HFFc6 (cell line): Measurements from ENCODE around the gene CDC25A. TPM values are rescaled to one million over a fixed set of nuclear protein-coding genes. Genes with fewer than 3 reads are reported as not detected.

Experiments used
- DNase-seq: peaks from one replicate; pipeline ENCODE4 v3.0.0-alpha.2; 2018
- H3K27ac Mint-ChIP-seq: 2 replicates; pipeline ENCODE4 v1.8.0; 2020; ENCODE audit warnings: mild to moderate bottlenecking, mixed read lengths
- H3K27me3 Mint-ChIP-seq: 2 replicates; pipeline ENCODE4 v1.8.0; 2021; ENCODE audit warnings: mild to moderate bottlenecking, moderate library complexity, mixed read lengths; ENCODE audit not compliant: insufficient read depth
- H3K36me3 Mint-ChIP-seq: 2 replicates; pipeline ENCODE4 v1.8.0; 2021; ENCODE audit warnings: low read depth, mixed read lengths
- H3K4me1 Mint-ChIP-seq: 2 replicates; pipeline ENCODE4 v1.8.0; 2020; ENCODE audit warnings: low read depth, mixed read lengths
- H3K4me3 Mint-ChIP-seq: 2 replicates; pipeline ENCODE4 v1.8.0; 2020; ENCODE audit warnings: mild to moderate bottlenecking, moderate library complexity, mixed read lengths
- H3K9me3 Mint-ChIP-seq: 2 replicates; pipeline ENCODE4 v1.8.0; 2020; ENCODE audit warnings: mild to moderate bottlenecking, mixed read lengths
- total RNA-seq, 6 experiments: library from RNA; stranded (reverse); fragmentation: NEBNext Ultra II Directional; extraction: Animal tissue kit (Norgen Biotek cat#: 25700); gene quantifications; 2 replicates in 1 of 6; 3 replicates in 5 of 6; pipeline ENCODE4 v1.2.3, GENCODE V29; 2021
- TF ChIP-seq, protein P1 (sequence below): fragments of 200-600 bp; sonication (generic); IDR thresholded peaks from 2 replicates; pipeline ENCODE4 v1.5.0; 2021; ENCODE audit warnings: antibody characterized with exemption, mild to moderate bottlenecking

Gene CDC25A
- total RNA-seq, 6 experiments from 2014 or later = 5.4 to 12.4 (median 10.0) TPM

DNA sequence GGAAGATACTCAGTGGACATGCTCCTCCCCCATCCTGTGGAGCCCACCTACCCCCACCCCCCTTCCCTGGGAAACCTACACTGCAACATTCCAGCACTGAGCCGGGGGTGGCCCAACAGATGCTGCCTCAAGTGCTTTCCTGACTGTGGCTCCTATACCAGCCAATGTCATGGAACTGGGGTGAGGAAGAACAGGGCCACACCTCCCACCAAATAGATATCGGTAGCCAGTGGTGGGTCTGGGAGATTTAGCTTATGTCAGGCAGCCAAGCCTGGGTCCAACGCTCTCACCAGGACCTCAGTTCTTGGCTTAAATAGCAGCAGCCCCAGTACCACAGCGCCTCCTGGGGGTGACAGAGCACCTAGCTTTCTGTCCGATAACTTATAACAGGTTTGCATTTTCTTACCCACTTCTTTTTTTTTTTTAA is 30.3 kb downstream of the CDC25A start:
- peak; percentile 49 for DNase-seq
- TF ChIP-seq, protein P1, sequence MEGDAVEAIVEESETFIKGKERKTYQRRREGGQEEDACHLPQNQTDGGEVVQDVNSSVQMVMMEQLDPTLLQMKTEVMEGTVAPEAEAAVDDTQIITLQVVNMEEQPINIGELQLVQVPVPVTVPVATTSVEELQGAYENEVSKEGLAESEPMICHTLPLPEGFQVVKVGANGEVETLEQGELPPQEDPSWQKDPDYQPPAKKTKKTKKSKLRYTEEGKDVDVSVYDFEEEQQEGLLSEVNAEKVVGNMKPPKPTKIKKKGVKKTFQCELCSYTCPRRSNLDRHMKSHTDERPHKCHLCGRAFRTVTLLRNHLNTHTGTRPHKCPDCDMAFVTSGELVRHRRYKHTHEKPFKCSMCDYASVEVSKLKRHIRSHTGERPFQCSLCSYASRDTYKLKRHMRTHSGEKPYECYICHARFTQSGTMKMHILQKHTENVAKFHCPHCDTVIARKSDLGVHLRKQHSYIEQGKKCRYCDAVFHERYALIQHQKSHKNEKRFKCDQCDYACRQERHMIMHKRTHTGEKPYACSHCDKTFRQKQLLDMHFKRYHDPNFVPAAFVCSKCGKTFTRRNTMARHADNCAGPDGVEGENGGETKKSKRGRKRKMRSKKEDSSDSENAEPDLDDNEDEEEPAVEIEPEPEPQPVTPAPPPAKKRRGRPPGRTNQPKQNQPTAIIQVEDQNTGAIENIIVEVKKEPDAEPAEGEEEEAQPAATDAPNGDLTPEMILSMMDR = peak; percentile 90
- peaks cover 2% of the 10 kb centered on the region; the same call in 1 of the 2 replicates for H3K27me3 Mint-ChIP-seq
- H3K4me1 Mint-ChIP-seq = peaks cover 44% of the 10 kb centered on the region
- peaks cover 9% of the 10 kb centered on the region; the same call in 1 of the 2 replicates for H3K36me3 Mint-ChIP-seq
- no peak overlapping the region for H3K4me3 Mint-ChIP-seq
- H3K9me3 Mint-ChIP-seq = no peaks in the 10 kb centered on the region
- H3K27ac Mint-ChIP-seq = peak overlapping the region; percentile 78

DNA sequence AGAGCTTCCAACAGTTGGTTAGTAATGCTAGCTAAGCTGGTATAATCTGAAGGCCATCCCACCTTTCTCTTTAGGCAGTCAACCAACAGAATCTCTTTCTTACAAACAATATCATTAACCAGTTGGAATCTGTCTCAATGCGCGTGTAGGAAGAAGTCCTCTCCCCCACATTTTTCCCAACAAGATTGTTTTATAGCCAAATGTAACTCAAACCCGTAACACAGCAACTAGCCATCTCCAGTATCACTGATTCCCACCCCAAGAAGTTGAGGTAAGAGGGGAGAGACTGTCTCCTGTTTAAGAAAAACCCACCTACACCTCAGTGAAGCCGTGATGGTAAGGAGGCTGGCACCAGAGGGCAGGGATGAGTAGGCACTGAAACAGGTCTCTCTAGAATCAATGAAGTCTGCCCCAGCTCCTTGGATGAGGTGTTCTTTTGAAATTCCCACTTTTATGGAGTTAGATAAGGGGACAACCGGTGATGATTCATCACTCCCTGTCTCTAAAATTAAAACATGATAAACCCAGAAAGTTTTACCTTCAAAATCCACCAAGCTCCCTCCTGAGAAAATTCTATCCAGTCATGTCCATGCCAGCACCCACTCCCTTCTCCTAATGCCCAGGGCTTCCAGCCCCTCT is 30.9 kb downstream of the CDC25A start:
- TF ChIP-seq, protein P1 = no peak
- Mint-ChIP-seq H3K36me3 (peaks cover 9% of the 10 kb centered on the region; the same call in 1 of the 2 replicates), H3K9me3 (no peaks in the 10 kb centered on the region), H3K4me3 (no peak overlapping the region; the same call in 1 of the 2 replicates), H3K4me1 (peaks cover 46% of the 10 kb centered on the region), H3K27me3 (peaks cover 2% of the 10 kb centered on the region; the same call in 1 of the 2 replicates), H3K27ac (peak overlapping the region; percentile 78)
- peak; percentile 49 for DNase-seq

DNA sequence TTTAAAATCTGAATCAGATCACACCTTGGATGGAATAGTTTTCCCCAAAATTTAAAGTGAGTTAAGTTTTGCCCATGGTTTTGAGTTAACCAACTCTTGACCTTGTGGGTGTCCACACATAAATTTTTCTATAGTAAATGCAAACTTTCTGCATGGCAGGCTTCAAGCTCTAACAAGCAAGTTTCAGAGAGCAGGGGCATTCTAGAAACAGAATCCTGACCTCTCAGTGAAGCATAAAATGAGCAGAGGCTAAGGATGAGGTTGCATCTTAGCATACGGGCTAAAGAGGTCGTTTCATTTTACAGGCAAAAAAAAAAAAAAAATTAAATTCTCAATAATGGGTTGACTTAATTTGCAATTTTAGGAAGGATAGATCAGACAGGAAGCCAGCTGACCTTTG is 32.1 kb downstream of the CDC25A start:
- Mint-ChIP-seq H3K4me3 (no peak overlapping the region), H3K36me3 (no peaks in the 10 kb centered on the region; the same call in 1 of the 2 replicates)
- TF ChIP-seq, protein P1 = no peak

DNA sequence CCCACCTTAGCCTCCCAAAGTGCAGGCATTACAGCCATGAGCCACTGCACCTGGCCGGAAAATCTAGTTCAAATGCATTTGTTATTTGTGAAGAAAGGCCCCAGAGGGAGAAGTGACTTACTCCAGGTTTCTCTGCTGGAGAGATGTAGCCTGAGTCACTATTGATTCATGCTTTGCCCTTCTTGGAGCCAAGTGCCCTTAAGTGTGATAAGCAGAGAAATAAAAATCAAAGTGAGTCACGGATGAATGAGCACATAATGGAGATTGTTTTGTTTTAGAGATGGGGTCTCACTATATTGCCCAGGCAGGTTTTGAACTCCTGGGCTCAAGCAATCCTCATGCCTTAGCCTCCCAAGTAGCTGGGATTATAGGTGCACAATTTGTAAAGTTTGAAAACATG is 33.1 kb downstream of the CDC25A start:
- H3K36me3 Mint-ChIP-seq = no peaks in the 10 kb centered on the region; the same call in 1 of the 2 replicates
- TF ChIP-seq, protein P1 = no peak
- H3K4me3 Mint-ChIP-seq = no peak overlapping the region
- peaks cover 63% of the 10 kb centered on the region for H3K4me1 Mint-ChIP-seq
- peak overlapping the region; percentile 68 for H3K27ac Mint-ChIP-seq
- H3K9me3 Mint-ChIP-seq = no peaks in the 10 kb centered on the region
- DNase-seq = peak; percentile 86
- H3K27me3 Mint-ChIP-seq = peaks cover 2% of the 10 kb centered on the region; the same call in 1 of the 2 replicates

More for the DNA sequence above, 32.1 kb downstream of the CDC25A start:
- peaks cover 58% of the 10 kb centered on the region for H3K4me1 Mint-ChIP-seq
- no peak for DNase-seq
- no peaks in the 10 kb centered on the region for H3K9me3 Mint-ChIP-seq
- H3K27me3 Mint-ChIP-seq = peaks cover 2% of the 10 kb centered on the region; the same call in 1 of the 2 replicates
- peak overlapping the region; percentile 31 for H3K27ac Mint-ChIP-seq

DNA sequence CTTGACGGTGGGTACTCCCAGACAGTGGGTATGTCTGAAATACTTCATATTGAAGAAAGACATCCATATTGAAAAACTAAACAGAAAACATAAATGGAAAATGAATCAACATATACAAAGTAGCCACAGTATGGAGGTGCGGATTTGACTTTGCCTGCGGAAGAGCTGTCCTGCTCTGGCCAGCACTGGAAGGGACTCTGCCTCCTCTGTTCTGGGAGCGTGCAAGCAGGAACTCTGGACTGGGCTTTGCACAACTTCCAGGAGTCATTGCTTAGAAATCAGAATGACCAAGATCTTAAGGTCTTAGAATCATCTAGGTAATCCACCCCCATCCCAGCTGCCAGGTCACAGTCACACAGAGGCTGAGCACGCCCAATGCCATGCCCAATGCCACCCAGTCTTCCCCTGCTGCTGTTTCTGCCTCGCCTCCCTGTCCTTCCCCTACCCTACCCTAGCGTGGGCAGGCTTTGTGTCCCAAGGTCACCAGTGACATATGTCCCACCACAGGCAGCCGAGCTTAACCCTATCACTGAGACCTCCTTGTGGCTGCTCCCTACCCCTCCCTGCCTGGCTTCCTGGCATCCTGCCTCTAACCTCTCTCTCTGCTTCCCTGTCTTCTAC is 36.3 kb downstream of the CDC25A start:
- TF ChIP-seq, protein P1 = peak; percentile 21; the same call in 1 of the 2 replicates
- DNase-seq = no peak
- Mint-ChIP-seq H3K4me3 (no peak overlapping the region), H3K9me3 (no peaks in the 10 kb centered on the region), H3K27me3 (peaks cover 2% of the 10 kb centered on the region; the same call in 1 of the 2 replicates), H3K27ac (no peak overlapping the region), H3K36me3 (no peaks in the 10 kb centered on the region), H3K4me1 (peaks cover 46% of the 10 kb centered on the region)
